ENCODE data around the gene SNX32.
A peak's percentile ranks its signal among the peaks of the same experiment; 100 is the strongest.

SNX32 gene

GRCh38 chr11:65857853-65858680, 24.3 kb downstream of the SNX32 start, which contains the start of gene CFL1:
Gene CFL1 (minus strand): TSS chr11:65858180. CDS start chr11:65858099, 81 bp downstream.
- DNase-seq: peak; percentile 97

- no peak for DNase-seq
These were observed 24.9 kb downstream of the SNX32 start for GRCh38 chr11:65858681-65859087.

GRCh38 chr11:65859095-65859811, 25.5 kb downstream of the SNX32 start:
- peak; percentile 99 for DNase-seq

GRCh38 chr11:65859812-65860277, 26.1 kb downstream of the SNX32 start:
- DNase-seq: no peak

DNA sequence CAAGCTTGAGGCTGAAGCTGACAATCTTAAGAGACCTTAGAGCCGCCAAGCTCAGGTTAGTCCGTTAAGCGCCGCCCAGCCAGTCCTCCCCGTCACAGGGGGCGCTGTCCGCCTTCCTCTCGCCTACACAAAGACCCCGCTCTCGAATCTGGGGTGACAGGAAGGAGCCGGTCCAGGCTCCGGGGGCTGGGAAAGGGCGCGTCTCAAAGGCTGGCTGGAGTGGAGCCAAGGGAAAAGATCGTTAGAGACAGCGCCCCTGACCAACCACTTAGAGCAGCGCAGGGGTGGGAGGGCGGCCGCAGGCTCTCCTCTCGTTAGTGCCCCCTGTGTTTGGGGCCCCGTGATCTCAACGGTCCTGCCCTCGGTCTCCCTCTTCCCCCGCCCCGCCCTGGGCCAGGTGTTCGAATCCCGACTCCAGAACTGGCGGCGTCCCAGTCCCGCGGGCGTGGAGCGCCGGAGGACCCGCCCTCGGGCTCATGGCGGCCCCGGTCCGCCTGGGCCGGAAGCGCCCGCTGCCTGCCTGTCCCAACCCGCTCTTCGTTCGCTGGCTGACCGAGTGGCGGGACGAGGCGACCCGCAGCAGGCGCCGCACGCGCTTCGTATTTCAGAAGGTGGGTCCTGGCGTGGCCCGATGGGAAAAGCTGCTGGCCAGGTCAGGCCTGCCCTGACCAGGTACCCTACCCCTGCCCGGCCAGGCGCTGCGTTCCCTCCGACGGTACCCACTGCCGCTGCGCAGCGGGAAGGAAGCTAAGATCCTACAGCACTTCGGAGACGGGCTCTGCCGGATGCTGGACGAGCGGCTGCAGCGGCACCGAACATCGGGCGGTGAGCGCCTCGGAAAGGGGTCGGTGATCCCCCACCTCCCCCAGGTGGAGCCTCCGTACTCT, 26.8 kb downstream of the SNX32 start, which contains the start of gene MUS81:
Gene MUS81 (plus strand): TSS at position 156 of the 887 bp plus-strand sequence. CDS start 321 bp downstream, at position 477.
- peak; percentile 98 for DNase-seq

- DNase-seq: no peak
These were observed 27.4 kb downstream of the SNX32 start for GRCh38 chr11:65861165-65861505.

DNA sequence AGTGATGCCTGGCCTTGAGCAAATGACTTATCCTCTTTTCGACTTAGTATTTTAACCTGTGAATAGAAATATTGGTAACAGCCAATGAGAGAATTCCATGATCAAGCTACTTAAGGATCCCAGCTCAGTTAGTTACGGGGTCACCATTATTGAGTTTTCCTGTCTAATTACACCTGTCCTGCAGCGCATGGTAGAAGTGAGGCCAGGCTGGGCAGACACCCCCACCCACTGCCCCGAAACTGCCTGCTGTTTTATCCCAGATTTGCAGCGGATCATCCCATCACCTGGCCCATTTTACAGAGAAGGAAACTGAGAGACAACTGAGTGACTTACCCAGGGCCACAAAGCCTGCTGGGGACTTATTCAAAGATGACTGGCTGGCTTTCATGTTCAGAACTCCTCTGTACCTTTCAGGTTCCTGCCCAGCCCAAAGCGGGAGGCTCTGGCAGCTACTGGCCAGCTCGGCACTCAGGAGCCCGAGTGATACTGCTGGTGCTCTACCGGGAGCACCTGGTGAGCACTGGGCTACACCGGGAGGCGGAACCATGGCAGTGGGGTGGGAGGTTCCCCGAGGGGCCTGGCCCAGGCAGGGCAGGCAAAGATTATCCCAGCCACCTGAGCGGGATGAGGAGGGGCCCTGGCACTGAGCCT, 27.9 kb downstream of the SNX32 start:
- peak; percentile 1 for DNase-seq

DNA sequence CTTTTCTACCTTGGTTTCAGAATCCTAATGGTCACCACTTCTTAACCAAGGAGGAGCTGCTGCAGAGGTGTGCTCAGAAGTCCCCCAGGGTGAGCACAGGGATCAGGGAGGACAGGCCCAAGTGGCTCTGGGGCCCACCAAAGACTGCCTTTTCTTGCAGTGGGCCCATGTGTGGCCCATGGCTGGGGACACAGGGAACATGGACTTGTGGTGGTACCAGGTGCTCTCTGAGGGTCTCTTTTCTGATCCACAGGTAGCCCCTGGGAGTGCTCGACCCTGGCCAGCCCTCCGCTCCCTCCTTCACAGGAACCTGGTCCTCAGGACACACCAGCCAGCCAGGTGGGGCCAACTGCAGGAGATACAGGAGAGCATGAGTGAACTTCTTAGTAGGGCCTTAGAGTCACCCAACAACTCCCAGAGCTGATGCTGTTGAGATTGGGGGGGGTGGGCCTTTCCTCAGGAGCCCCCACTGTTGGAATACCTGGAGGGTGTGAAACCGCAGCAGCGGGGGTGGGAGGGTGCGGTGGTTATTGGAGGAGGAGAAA, 28.5 kb downstream of the SNX32 start:
- DNase-seq: peak; percentile 0

DNA sequence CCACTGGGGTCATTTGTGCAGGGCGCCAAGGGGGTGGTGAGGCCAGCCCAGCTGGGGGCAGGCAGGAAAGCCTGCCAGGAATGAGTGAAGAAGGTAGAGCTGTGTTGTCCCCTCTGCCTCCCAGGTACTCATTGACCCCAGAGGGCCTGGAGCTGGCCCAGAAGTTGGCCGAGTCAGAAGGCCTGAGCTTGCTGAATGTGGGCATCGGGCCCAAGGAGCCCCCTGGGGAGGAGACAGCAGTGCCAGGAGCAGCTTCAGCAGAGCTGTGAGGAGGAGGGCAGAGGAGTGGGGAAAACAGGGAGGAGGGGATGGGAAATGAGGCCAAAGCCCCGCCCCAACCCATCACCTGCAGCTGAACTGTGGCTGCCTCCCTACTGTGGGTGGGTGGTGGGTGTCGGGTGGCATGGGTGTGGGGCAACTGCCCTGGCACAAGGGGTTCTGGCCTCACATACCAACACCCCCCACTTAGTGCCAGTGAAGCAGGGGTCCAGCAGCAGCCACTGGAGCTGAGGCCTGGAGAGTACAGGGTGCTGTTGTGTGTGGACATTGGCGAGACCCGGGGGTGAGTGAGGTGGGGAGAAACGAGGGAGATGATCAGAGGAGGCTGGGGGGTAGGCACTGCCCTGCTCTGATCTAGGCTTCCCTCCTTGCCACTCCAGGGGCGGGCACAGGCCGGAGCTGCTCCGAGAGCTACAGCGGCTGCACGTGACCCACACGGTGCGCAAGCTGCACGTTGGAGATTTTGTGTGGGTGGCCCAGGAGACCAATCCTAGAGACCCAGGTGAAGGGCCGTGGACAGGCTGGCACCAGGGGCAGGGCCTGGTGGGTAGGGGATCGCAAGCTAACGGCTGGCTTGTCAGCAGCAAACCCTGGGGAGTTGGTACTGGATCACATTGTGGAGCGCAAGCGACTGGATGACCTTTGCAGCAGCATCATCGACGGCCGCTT, 29.5 kb downstream of the SNX32 start:
- DNase-seq: peak; percentile 2

- DNase-seq: peak; percentile 1
These were observed 30.3 kb downstream of the SNX32 start for GRCh38 chr11:65863889-65864705.

DNA sequence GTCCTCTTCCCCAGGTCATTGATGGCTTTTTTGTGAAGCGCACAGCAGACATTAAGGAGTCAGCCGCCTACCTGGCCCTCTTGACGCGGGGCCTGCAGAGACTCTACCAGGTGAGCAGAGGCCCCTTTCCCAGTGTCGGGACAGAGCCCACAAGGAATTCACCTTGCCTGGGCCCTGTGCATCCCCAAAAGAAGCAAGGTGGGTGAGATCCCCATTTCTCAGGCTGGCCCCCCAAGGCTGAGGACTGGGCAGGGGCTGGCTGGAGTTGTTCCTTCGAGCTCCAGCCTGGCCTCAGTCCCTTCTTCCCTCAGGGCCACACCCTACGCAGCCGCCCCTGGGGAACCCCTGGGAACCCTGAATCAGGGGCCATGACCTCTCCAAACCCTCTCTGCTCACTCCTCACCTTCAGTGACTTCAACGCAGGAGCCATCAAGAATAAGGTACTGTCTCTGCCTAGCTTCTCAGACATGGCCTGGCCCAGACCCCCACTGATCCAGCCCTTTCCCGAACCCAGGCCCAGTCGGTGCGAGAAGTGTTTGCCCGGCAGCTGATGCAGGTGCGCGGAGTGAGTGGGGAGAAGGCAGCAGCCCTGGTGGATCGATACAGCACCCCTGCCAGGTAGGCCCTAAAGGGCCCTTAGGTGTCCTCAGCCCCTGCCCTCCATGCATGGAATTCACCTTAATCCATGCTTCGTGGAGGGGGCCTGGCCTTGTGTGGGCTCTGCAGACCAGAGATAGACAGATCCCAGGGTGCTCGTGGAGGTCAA, 31.1 kb downstream of the SNX32 start:
- peak; percentile 0 for DNase-seq

DNA sequence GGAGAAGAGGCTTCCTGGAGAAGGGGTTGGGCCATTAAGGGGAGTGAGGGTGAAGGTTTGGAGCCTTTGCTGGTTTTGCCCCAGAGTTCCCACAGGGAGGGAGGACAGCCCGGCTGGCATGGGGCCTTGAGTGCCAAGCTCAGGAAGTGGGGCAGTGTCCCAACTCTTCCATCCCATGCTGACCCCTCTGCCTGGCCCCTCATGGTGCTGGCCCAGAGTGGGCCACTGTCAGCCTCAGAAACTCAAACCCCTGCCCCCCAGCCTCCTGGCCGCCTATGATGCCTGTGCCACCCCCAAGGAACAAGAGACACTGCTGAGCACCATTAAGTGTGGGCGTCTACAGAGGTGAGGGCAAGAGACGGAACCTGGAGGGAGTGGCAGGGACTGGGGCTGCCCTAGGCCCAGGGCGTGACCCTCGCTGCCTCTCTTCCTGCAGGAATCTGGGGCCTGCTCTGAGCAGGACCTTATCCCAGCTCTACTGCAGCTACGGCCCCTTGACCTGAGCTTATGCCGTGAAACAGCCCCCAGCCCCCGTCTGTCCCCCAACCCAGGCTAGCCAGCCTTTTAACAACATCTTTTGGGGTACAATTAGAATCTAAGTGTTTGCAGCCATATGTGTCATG, 31.9 kb downstream of the SNX32 start:
- peak; percentile 0 for DNase-seq

- peak; percentile 1 for DNase-seq
These were observed 32.9 kb downstream of the SNX32 start for GRCh38 chr11:65866509-65867283.

DNA sequence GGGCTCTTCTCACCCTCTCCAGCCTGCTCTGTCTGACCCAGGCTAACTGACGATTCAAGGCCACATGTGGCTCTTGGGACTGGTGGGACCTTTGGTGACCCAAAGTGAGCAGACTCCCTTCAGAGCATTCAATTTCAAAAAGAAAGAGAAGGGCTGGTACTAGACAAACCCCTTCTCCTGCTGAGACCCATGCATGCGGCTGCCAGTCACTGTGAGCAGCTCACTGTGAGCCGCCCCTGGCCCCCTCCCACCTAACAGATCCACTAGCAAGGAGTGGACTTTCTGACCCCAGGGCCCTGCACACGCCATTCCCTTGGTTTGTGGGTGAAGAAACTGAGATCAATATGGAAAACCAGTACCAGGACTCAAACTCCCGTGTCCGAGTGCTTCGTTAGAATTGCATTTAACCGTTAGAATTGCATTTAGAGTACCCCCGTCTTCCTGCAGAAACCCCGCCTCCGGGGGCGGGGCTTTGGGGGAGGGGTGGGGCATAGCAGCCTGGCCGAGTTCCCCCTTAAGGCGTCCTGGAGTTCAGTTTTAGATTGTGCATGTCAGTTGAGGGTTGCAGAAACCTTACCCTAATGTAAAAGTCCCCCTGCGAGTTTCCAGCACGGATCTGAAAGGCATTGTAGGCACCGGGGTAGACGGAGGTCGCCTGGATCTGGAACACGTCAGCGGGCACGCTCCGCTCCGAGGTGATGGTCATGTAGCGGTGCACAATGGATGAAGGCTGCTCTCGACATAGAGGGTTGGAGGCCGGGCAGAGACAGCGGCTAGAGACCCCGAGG, 33.7 kb downstream of the SNX32 start:
- DNase-seq: peak; percentile 40

DNA sequence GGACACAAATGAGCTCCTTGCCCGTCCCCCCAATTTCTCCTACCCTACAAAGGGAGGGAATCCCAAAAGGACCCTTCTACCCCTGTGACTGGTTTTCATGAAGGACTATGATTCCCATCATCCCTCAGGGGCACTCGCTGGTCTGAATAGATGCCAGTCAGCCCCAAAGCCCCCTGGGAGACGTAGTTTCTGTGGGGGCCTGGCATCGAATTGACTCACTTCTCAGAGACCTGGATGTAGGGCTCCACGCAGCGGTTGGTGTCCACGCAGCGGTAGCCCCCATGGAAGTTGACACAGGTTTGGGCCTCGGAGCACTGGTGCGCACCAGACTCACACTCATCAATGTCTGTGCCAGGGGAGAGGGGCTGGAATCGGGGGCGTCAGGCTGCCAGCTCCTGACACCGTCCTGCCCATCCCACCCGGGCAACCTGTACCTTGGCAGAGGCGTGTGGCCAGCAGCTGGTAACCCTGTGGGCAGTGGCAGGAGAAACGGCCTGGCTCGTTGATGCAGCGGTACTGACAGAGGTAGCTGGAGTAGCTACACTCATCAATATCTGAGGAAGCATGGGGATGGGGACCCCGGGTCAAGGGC, 34.4 kb downstream of the SNX32 start:
- peak; percentile 44 for DNase-seq

GRCh38 chr11:65868907-65869306, 35.1 kb downstream of the SNX32 start:
- peak; percentile 3 for DNase-seq
